Lung (tissue), 12 donors: Measurements from ENCODE around the gene ZBTB8A. TPM values are rescaled to one million over a fixed set of nuclear protein-coding genes. Genes with fewer than 3 reads are reported as not detected.

ENCODE experiments used
- ATAC-seq: fragments of 200-7000 bp; cut with Tn5 transposase; one replicate; pipeline ENCODE4 v1.9.1; 2020; ENCODE audit warnings: moderate number of reproducible peaks; ENCODE audit not compliant: insufficient read depth, low FRiP score
- DNase-seq, 3 donors: peaks; one replicate each; pipeline ENCODE4 v3.0.0-alpha.2; 2013 to 2017
- H3K27ac ChIP-seq, 2 donors: one replicate each; pipeline ENCODE4 v1.5.1; 2013; ENCODE audit warnings: mild to moderate bottlenecking in 2 of 2, moderate library complexity in 2 of 2, control low read depth in 1 of 2, inconsistent platforms in 1 of 2, low read depth in 1 of 2, low read length in 1 of 2
- H3K27me3 ChIP-seq, 3 donors: one replicate each; pipeline ENCODE4 v1.5.1; 2013; ENCODE audit warnings: low read length in 2 of 3; ENCODE audit not compliant: control insufficient read depth in 3 of 3, insufficient read depth in 3 of 3
- H3K36me3 ChIP-seq, 4 donors: one replicate each; pipeline ENCODE4 v1.5.1; 2013; ENCODE audit warnings: low read length in 4 of 4, mild to moderate bottlenecking in 1 of 4, moderate library complexity in 1 of 4; ENCODE audit not compliant: control insufficient read depth in 4 of 4, insufficient read depth in 4 of 4
- H3K4me1 ChIP-seq, 5 donors: one replicate each; pipeline ENCODE4 v1.5.1; 2013; ENCODE audit warnings: low read length in 5 of 5, mild to moderate bottlenecking in 2 of 5, moderate library complexity in 1 of 5; ENCODE audit not compliant: control insufficient read depth in 5 of 5, insufficient read depth in 5 of 5
- H3K4me3 ChIP-seq: one replicate; pipeline ENCODE4 v1.5.1; 2013; ENCODE audit warnings: mild to moderate bottlenecking, control low read depth, moderate library complexity
- H3K9ac ChIP-seq, 2 donors: one replicate each; pipeline ENCODE4 v1.5.1; 2013; ENCODE audit warnings: low read length in 2 of 2, control low read depth in 1 of 2; ENCODE audit not compliant: insufficient read depth in 1 of 2
- H3K9me3 ChIP-seq, 4 donors: one replicate each; pipeline ENCODE4 v1.5.1; 2013; ENCODE audit warnings: low read length in 3 of 4, mild to moderate bottlenecking in 1 of 4, moderate library complexity in 1 of 4; ENCODE audit not compliant: control insufficient read depth in 4 of 4, insufficient read depth in 3 of 4
- WGBS, 2 donors: extraction: QIAGEN DNeasy Blood & Tissue Kit; methylation state at CpG; one replicate each; pipeline ENCODE4 v1.1.7; 2013; 5-methylcytosine and 5-hydroxymethylcytosine counted together
- polyA plus RNA-seq, 2 donors: library from polyadenylated mRNA; stranded (reverse); fragments of 200-250 nt; gene quantifications; one replicate each; pipeline ENCODE4 v1.2.1, GENCODE V29; 2013
- total RNA-seq, 2 donors: library from RNA; depleted of rRNA in 1 of 2; stranded (reverse); fragments of >200 nt in 1 of 2; gene quantifications; one replicate each; pipeline ENCODE4 v1.2.1, GENCODE V29; 2014 to 2021
- TF ChIP-seq, protein P1 (sequence below): IDR thresholded peaks from 2 replicates; pipeline ENCODE4 v1.5.1; 2012; ENCODE audit warnings: mild to moderate bottlenecking; ENCODE audit errors: control extremely low read depth, extremely low read depth
- donor health status: control.
- donor health status: control.
- donor health status: Bipolar disorder and iron deficiency.
- donor health status: healthy.
- donor health status: DM: yes; HTN: yes; CAD: no.

ZBTB8A gene
- total and polyA plus RNA-seq, 4 donors = 2.7 to 13.9 (median 5.6) TPM

DNA sequence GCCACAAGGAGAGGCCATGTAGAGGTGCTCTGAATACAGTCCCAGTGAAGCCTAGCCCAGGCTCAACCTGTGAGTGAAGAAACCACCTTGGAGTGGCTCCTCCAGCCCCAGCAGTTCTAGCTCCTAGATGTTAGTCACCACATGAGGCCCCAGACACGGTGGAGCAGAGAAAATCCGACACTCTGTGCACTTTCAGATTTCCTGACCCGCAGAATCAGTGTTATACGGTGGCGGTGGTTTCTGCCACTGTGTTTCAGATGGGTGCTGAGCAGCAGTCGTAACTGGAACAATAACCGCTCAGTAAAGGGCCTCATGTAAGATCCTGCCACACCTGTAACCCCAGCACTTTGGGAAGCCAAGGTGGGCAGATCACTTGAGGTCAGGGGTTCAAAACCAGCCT is 36.1 kb upstream of the ZBTB8A start:
- H3K9me3 ChIP-seq = peaks cover 0 to 2% (median 0%) of the 10 kb centered on the region in 4 donors
- H3K27ac ChIP-seq = peak overlapping the region in 1 of 2 donors; percentile 46
- ATAC-seq (no peak), DNase-seq (no peak)
- H3K4me3 ChIP-seq = no peak overlapping the region
- H3K36me3 ChIP-seq = no peaks in the 10 kb centered on the region
- TF ChIP-seq, protein P1, sequence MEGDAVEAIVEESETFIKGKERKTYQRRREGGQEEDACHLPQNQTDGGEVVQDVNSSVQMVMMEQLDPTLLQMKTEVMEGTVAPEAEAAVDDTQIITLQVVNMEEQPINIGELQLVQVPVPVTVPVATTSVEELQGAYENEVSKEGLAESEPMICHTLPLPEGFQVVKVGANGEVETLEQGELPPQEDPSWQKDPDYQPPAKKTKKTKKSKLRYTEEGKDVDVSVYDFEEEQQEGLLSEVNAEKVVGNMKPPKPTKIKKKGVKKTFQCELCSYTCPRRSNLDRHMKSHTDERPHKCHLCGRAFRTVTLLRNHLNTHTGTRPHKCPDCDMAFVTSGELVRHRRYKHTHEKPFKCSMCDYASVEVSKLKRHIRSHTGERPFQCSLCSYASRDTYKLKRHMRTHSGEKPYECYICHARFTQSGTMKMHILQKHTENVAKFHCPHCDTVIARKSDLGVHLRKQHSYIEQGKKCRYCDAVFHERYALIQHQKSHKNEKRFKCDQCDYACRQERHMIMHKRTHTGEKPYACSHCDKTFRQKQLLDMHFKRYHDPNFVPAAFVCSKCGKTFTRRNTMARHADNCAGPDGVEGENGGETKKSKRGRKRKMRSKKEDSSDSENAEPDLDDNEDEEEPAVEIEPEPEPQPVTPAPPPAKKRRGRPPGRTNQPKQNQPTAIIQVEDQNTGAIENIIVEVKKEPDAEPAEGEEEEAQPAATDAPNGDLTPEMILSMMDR = no peak
- WGBS, 2 donors = 91 to 97% methylated on average over 7 of the region's 7 CpGs
- H3K9ac ChIP-seq = no peak overlapping the region
- H3K4me1 ChIP-seq = peaks cover 0 to 3% (median 0%) of the 10 kb centered on the region in 5 donors
- no peaks in the 10 kb centered on the region for H3K27me3 ChIP-seq

DNA sequence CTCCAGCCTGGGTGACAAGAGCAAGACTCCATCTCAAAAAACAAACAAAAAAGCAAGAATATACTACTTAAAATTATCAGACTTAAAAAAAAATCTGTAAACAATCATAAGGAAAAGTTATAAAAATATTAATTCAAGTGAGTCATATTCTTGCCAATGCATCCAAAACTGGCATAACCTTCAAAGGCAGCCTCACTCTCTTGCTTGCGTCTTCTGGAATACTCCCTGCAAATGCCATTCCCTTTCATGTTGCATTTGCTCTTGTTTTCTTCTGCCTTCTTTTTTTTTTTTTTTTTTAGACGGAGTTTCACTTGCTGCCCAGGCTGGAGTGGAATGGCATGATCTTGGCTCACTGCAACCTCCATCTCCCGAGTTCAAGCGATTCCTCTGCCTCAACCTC is 32.2 kb upstream of the ZBTB8A start:
- ATAC-seq = no peak
- no peaks in the 10 kb centered on the region for H3K27me3 ChIP-seq
- 88 to 94% methylated on average over 4 of the region's 4 CpGs for WGBS, 2 donors

DNA sequence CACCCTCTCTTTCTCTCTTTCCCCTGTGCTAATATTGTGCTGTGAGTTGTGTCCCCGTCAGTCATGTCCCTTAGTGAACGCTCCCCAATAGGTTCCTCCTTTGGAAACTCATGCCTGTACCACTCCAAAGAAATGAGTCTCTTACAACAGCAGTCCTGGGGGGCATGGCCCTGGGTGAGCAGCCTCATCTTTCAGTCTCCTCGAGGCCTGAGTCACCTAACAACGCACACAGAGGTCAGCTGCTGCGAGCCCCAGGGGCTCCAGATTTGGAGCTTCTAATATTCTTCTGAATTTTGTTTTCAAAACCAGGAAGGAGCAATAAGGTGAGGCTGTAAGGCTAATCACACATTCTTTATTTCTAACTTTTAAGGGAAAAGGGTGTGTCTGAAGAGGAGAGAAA is 30.5 kb upstream of the ZBTB8A start:
- Histone ChIP-seq H3K4me3 (no peak overlapping the region), H3K27ac (no peak overlapping the region), H3K27me3 (no peaks in the 10 kb centered on the region), H3K9me3 (no peaks in the 10 kb centered on the region), H3K9ac (no peak overlapping the region), H3K4me1 (no peaks in the 10 kb centered on the region), H3K36me3 (no peaks in the 10 kb centered on the region)
- TF ChIP-seq, protein P1 = no peak
- ATAC-seq (no peak), DNase-seq (no peak)
- WGBS, 2 donors = 81 to 89% methylated on average over 5 of the region's 5 CpGs

More for the DNA sequence above, 32.2 kb upstream of the ZBTB8A start:
- Histone ChIP-seq H3K9ac (no peak overlapping the region), H3K27ac (no peak overlapping the region), H3K4me3 (no peak overlapping the region), H3K4me1 (peaks cover 0 to 3% (median 0%) of the 10 kb centered on the region in 5 donors), H3K9me3 (no peaks in the 10 kb centered on the region), H3K36me3 (no peaks in the 10 kb centered on the region)
- TF ChIP-seq, protein P1 = no peak
- DNase-seq = no peak

DNA sequence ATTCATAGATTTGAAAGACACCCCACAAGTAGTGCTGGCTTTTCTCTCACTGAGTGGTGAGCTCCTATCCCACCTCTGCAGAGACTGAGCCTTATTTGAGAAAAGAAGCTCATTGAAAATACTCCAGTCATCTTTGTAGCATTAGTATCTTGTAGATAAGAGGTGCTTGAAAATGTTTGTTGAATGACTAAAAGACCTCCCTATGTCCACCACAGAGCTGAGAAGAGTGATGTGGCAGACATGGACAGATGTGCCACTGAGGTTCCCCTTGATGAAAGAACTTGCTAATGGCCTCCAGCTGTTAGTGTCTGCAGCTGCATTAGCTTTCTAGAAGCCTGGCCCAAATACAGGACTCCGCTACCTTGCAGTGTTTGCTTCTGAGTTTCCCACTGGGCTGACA is 29.3 kb upstream of the ZBTB8A start:
- DNase-seq (no peak), ATAC-seq (no peak)
- Histone ChIP-seq H3K27ac (no peak overlapping the region), H3K9ac (no peak overlapping the region), H3K4me1 (no peaks in the 10 kb centered on the region), H3K36me3 (no peaks in the 10 kb centered on the region), H3K9me3 (no peaks in the 10 kb centered on the region), H3K4me3 (no peak overlapping the region), H3K27me3 (no peaks in the 10 kb centered on the region)
- TF ChIP-seq, protein P1 = no peak
- WGBS, 2 donors = 98 to 100% methylated on average over 1 of the region's 1 CpG
